Neural cell (in vitro differentiated cells): Measurements from ENCODE around the gene THEM4. TPM values are rescaled to one million over a fixed set of nuclear protein-coding genes. Genes with fewer than 3 reads are reported as not detected.
"Not testable (repeated sequence)": the region's sequence is repeated elsewhere in the genome, so short reads cannot be mapped to it uniquely, and the experiment has no call there.

Experiments
- H2AFZ ChIP-seq: fragments of 200-600, 300-800 bp; sonication (generic), shearing (Covaris generic); 2 replicates; pipeline ENCODE4 v1.6.0; 2014; ENCODE audit warnings: low read depth, mild to moderate bottlenecking, antibody characterized with exemption, low read length, moderate library complexity
- H3F3A ChIP-seq: fragments of 200-600 bp; shearing (Covaris generic); 2 replicates; pipeline ENCODE4 v1.6.1; 2016; ENCODE audit warnings: mild to moderate bottlenecking, moderate library complexity, mixed read lengths, antibody characterized with exemption, low read length; ENCODE audit not compliant: insufficient read depth, poor library complexity, severe bottlenecking
- H3K27ac ChIP-seq: fragments of 200-600, 300-800 bp; sonication (generic), shearing (Covaris generic); 2 replicates; pipeline ENCODE4 v1.5.1; 2014; ENCODE audit warnings: mild to moderate bottlenecking, low read length, moderate library complexity
- H3K27me3 ChIP-seq: fragments of 300-800, 200-600 bp; sonication (generic), shearing (Covaris generic); 2 replicates; pipeline ENCODE4 v1.6.0; 2014; ENCODE audit warnings: mild to moderate bottlenecking, low read depth, low read length, moderate library complexity; ENCODE audit not compliant: insufficient read depth
- H3K36me3 ChIP-seq: fragments of 300-800, 200-600 bp; sonication (generic), shearing (Covaris generic); 2 replicates; pipeline ENCODE4 v1.5.1; 2014; ENCODE audit warnings: mild to moderate bottlenecking, antibody characterized with exemption, low read length, moderate library complexity; ENCODE audit not compliant: insufficient read depth
- H3K4me2 ChIP-seq: fragments of 300-800, 200-600 bp; sonication (generic), shearing (Covaris generic); 2 replicates; pipeline ENCODE4 v1.6.0; 2014; ENCODE audit warnings: mild to moderate bottlenecking, low read length
- H3K4me3 ChIP-seq: fragments of 300-800, 200-600 bp; sonication (generic), shearing (Covaris generic); 2 replicates; pipeline ENCODE4 v1.5.1; 2014; ENCODE audit warnings: mild to moderate bottlenecking, low read length, moderate library complexity
- H3K79me2 ChIP-seq: fragments of 200-600 bp; shearing (Covaris generic); replicated peaks from 2 replicates; pipeline ENCODE4 v1.6.0; 2014; ENCODE audit warnings: mild to moderate bottlenecking, low read length, moderate library complexity; ENCODE audit not compliant: insufficient read depth
- H3K9ac ChIP-seq: fragments of 300-800, 200-600 bp; sonication (generic), shearing (Covaris generic); 2 replicates; pipeline ENCODE4 v1.6.1; 2016; ENCODE audit warnings: mild to moderate bottlenecking, low read length, mixed read lengths
- H3K9me2 ChIP-seq: fragments of 200-600 bp; shearing (Covaris generic); 2 replicates; pipeline ENCODE4 v1.6.1; 2016; ENCODE audit warnings: mild to moderate bottlenecking, low read length, mixed read lengths; ENCODE audit not compliant: insufficient read depth
- H3K9me3 ChIP-seq: fragments of 200-600, 300-800 bp; sonication (generic), shearing (Covaris generic); 2 replicates; pipeline ENCODE4 v1.6.1; 2016; ENCODE audit warnings: mild to moderate bottlenecking, mixed run types, low read length, moderate library complexity, mixed read lengths
- H4K20me1 ChIP-seq: fragments of 200-600 bp; shearing (Covaris generic); 2 replicates; pipeline ENCODE4 v1.6.1; 2016; ENCODE audit warnings: mild to moderate bottlenecking, mixed run types; ENCODE audit not compliant: insufficient read depth
- CTCF ChIP-seq: fragments of 450-650 bp; IDR thresholded peaks from 2 replicates; pipeline ENCODE4 v1.5.1; 2014; ENCODE audit warnings: antibody characterized with exemption, mild to moderate bottlenecking, moderate library complexity; ENCODE audit not compliant: poor library complexity, severe bottlenecking
- MXI1 ChIP-seq: fragments of 450-650 bp; conservative IDR thresholded peaks from 2 replicates; pipeline ENCODE4 v1.6.1; 2014; ENCODE audit warnings: antibody characterized with exemption, mild to moderate bottlenecking; ENCODE audit not compliant: poor library complexity, severe bottlenecking
- RAD21 ChIP-seq: fragments of 450-650 bp; conservative IDR thresholded peaks from 2 replicates; pipeline ENCODE4 v1.6.1; 2014; ENCODE audit warnings: antibody characterized with exemption, mild to moderate bottlenecking, moderate library complexity
- polyA plus RNA-seq: library from polyadenylated mRNA; depleted of rRNA; stranded (reverse); fragments of >200 nt; gene quantifications from 2 replicates; pipeline ENCODE4 v1.2.3, GENCODE V29; 2014

THEM4 gene
- polyA plus RNA-seq, 1 donor from 2014 or later = 11.3 TPM

- Histone ChIP-seq H3K9ac (no peak overlapping the region), H3K79me2 (no peaks in the 10 kb centered on the region), H3K9me2 (no peaks in the 10 kb centered on the region), H3K27me3 (peaks cover 7% of the 10 kb centered on the region), H3K36me3 (no peaks in the 10 kb centered on the region), H4K20me1 (no peaks in the 10 kb centered on the region), H3K4me2 (no peak overlapping the region), H3K4me3 (no peak overlapping the region), H3K27ac (no peak overlapping the region), H3K9me3 (peaks cover 8% of the 10 kb centered on the region), H3F3A (no peaks in the 10 kb centered on the region), H2AFZ (no peak overlapping the region)
- TF ChIP-seq MXI1 = no peak
These were observed 1.8 kb downstream of the THEM4 start for GRCh38 chr1:151907363-151908139.

- not testable (repeated sequence) for H3K36me3 ChIP-seq, H3F3A ChIP-seq, H3K9ac ChIP-seq, H3K9me3 ChIP-seq, H3K79me2 ChIP-seq, H3K9me2 ChIP-seq, H3K4me2 ChIP-seq, H3K27me3 ChIP-seq, H2AFZ ChIP-seq, H3K27ac ChIP-seq, H4K20me1 ChIP-seq, H3K4me3 ChIP-seq
These were observed 3.0 kb downstream of the THEM4 start for GRCh38 chr1:151906324-151906645.

GRCh38 chr1:151905443-151906323, 3.6 kb downstream of the THEM4 start:
- not testable (repeated sequence) for H3K9me3 ChIP-seq, H3K79me2 ChIP-seq, H3K4me2 ChIP-seq, H3K27ac ChIP-seq, H3K9ac ChIP-seq, H2AFZ ChIP-seq, H3K36me3 ChIP-seq, H3K4me3 ChIP-seq, H3F3A ChIP-seq, H3K27me3 ChIP-seq, H4K20me1 ChIP-seq, H3K9me2 ChIP-seq

GRCh38 chr1:151905070-151905442, 4.3 kb downstream of the THEM4 start:
- H3K27me3 ChIP-seq = peaks cover 7% of the 10 kb centered on the region
- no peaks in the 10 kb centered on the region for H3K79me2 ChIP-seq
- H3K4me3 ChIP-seq = no peak overlapping the region
- H3K4me2 ChIP-seq = no peak overlapping the region
- H3K36me3 ChIP-seq = no peaks in the 10 kb centered on the region
- H3K9me3 ChIP-seq = peaks cover 8% of the 10 kb centered on the region
- no peaks in the 10 kb centered on the region for H4K20me1 ChIP-seq
- H3K27ac ChIP-seq = no peak overlapping the region
- H3K9ac ChIP-seq = no peak overlapping the region
- H2AFZ ChIP-seq = no peak overlapping the region
- no peaks in the 10 kb centered on the region for H3F3A ChIP-seq
- TF ChIP-seq RAD21 (no peak), CTCF (no peak)
- no peaks in the 10 kb centered on the region for H3K9me2 ChIP-seq
